Stimulated activated CD4-positive, alpha-beta T cell treated with anti-CD3 and anti-CD28 coated beads, Interleukin-1b, Interleukin-23, amount 100 ng/mL, for 48 hours (primary cell): Measurements from ENCODE around the gene B3GNT8.
A peak's percentile ranks its signal among the peaks of the same experiment; 100 is the strongest.
"Not testable (repeated sequence)": the region's sequence is repeated elsewhere in the genome, so short reads cannot be mapped to it uniquely, and the experiment has no call there.

ENCODE experiments used
- DNase-seq: peaks from one replicate; pipeline ENCODE4 v3.0.0-alpha.2; 2020

B3GNT8 gene

GRCh38 chr19:41384351-41384750 is 42.8 kb downstream of the B3GNT8 start:
- DNase-seq = no peak

- not testable (repeated sequence) for DNase-seq
Measured at GRCh38 chr19:41381536-41381935, 45.6 kb downstream of the B3GNT8 start.

- DNase-seq = no peak
Measured at GRCh38 chr19:41377977-41378709, 49.0 kb downstream of the B3GNT8 start.

- DNase-seq = peak; percentile 24
Measured at GRCh38 chr19:41376998-41377365, 50.2 kb downstream of the B3GNT8 start.

GRCh38 chr19:41376241-41376997 is 50.8 kb downstream of the B3GNT8 start, which contains the start of gene TMEM91:
Gene TMEM91, plus strand, starts transcription at chr19:41376533. Its CDS starts 1,777 bp downstream, at chr19:41378310.
- DNase-seq = no peak
